IMR-90 (cell line): ENCODE results near the gene CDK14. TPM values are rescaled to one million over a fixed set of nuclear protein-coding genes. Genes with fewer than 3 reads are reported as not detected.

Experiments used
- ATAC-seq: fragments of 200-7000 bp; cut with Tn5 transposase; 2 replicates; pipeline ENCODE4 v1.9.1; 2020; ENCODE audit warnings: low read depth, mild to moderate bottlenecking, moderate library complexity
- BruUV-seq: library from RNA; stranded (reverse); fragments of 400-500 nt; replicated peaks from 2 replicates; lab custom pipeline; 2021; lab: Mats Ljungman, UMichigan
- CTCF ChIA-PET: fragments of 300-600 bp; formaldehyde crosslinking; extraction: SDS; loops from one replicate; lab custom pipeline; 2021; ENCODE audit warnings: antibody characterized with exemption; lab: Yijun Ruan, JAX
- POLR2A ChIA-PET: fragments of 300-600 bp; sonication (Branson Sonifier 250); formaldehyde crosslinking; loops from one replicate; lab custom pipeline; 2022; ENCODE audit warnings: antibody characterized with exemption; ENCODE audit not compliant: unreplicated experiment; lab: Charles Lee
- DNase-seq: peaks from one replicate; pipeline ENCODE4 v3.0.0; 2013
- H2AFZ ChIP-seq: replicated peaks from 2 replicates; pipeline ENCODE3; 2013; ENCODE audit warnings: low read length, mild to moderate bottlenecking; ENCODE audit not compliant: poor library complexity
- H2AK5ac ChIP-seq: 2 replicates; pipeline ENCODE4 v1.6.1; 2013; ENCODE audit warnings: low read depth, low read length, inconsistent platforms
- H2AK9ac ChIP-seq: replicated peaks from 2 replicates; pipeline ENCODE3; 2013; ENCODE audit warnings: mild to moderate bottlenecking, low read depth, low read length, moderate library complexity; ENCODE audit not compliant: poor library complexity
- H2BK120ac ChIP-seq: 2 replicates; pipeline ENCODE4 v1.6.1; 2013; ENCODE audit warnings: low read depth, low read length, inconsistent platforms
- H2BK15ac ChIP-seq: 3 replicates; pipeline ENCODE4 v1.6.1; 2013; ENCODE audit warnings: low read depth, low read length, inconsistent platforms
- H2BK20ac ChIP-seq: 2 replicates; pipeline ENCODE4 v1.6.1; 2013; ENCODE audit warnings: low read depth, mild to moderate bottlenecking, inconsistent platforms, low read length, moderate library complexity
- H2BK5ac ChIP-seq: 2 replicates; pipeline ENCODE4 v1.6.1; 2013; ENCODE audit warnings: mild to moderate bottlenecking, low read depth, low read length, inconsistent platforms; ENCODE audit not compliant: poor library complexity, severe bottlenecking
- H3K14ac ChIP-seq: replicated peaks from 2 replicates; pipeline ENCODE4 v1.6.1; 2013; ENCODE audit warnings: low read depth, low read length, inconsistent platforms
- H3K18ac ChIP-seq: 2 replicates; pipeline ENCODE4 v1.6.1; 2013; ENCODE audit warnings: low read depth, low read length, control low read depth
- H3K23ac ChIP-seq: 2 replicates; pipeline ENCODE4 v1.6.1; 2013; ENCODE audit warnings: low read depth, low read length, inconsistent platforms
- H3K27ac ChIP-seq: 2 replicates; pipeline ENCODE4 v1.5.1; 2013; ENCODE audit warnings: mild to moderate bottlenecking, control low read depth, low read length; ENCODE audit not compliant: insufficient read depth
- H3K27me3 ChIP-seq: 2 replicates; pipeline ENCODE4 v1.6.1; 2013; ENCODE audit warnings: low read length; ENCODE audit not compliant: control insufficient read depth, insufficient read depth
- H3K36me3 ChIP-seq: 2 replicates; pipeline ENCODE4 v1.6.1; 2013; ENCODE audit warnings: low read length, mixed read lengths; ENCODE audit not compliant: control insufficient read depth, insufficient read depth
- H3K4ac ChIP-seq: 2 replicates; pipeline ENCODE4 v1.6.1; 2013; ENCODE audit warnings: low read depth, low read length, inconsistent platforms
- H3K4me1 ChIP-seq: 2 replicates; pipeline ENCODE4 v1.6.1; 2013; ENCODE audit warnings: low read length, mixed read lengths; ENCODE audit not compliant: control insufficient read depth, insufficient read depth
- H3K4me2 ChIP-seq: 2 replicates; pipeline ENCODE4 v1.6.1; 2013; ENCODE audit warnings: low read depth, mild to moderate bottlenecking, control low read depth, low read length, moderate library complexity
- H3K4me3 ChIP-seq: 2 replicates; pipeline ENCODE4 v1.5.1; 2013; ENCODE audit warnings: low read depth, mild to moderate bottlenecking, control low read depth, low read length, moderate library complexity; ENCODE audit not compliant: insufficient read depth
- H3K56ac ChIP-seq: 2 replicates; pipeline ENCODE4 v1.6.1; 2013; ENCODE audit warnings: low read length, inconsistent platforms; ENCODE audit not compliant: insufficient read depth; ENCODE audit errors: extremely low read depth
- H3K79me1 ChIP-seq, 2 experiments: 2 replicates each; pipeline ENCODE4 v1.6.1; 2013; ENCODE audit warnings: low read length in 2 of 2, inconsistent platforms in 1 of 2, low read depth in 1 of 2
- H3K9ac ChIP-seq: 2 replicates; pipeline ENCODE4 v1.6.1; 2013; ENCODE audit warnings: low read depth, low read length, control low read depth
- H3K9me1 ChIP-seq: 2 replicates; pipeline ENCODE4 v1.6.1; 2013; ENCODE audit warnings: low read length, inconsistent platforms; ENCODE audit not compliant: insufficient read depth
- H3K9me3 ChIP-seq: 2 replicates; pipeline ENCODE4 v1.6.1; 2013; ENCODE audit warnings: low read length; ENCODE audit not compliant: control insufficient read depth, insufficient read depth
- H4K20me1 ChIP-seq: 2 replicates; pipeline ENCODE4 v1.6.1; 2013; ENCODE audit warnings: low read length, inconsistent platforms; ENCODE audit not compliant: insufficient read depth
- H4K5ac ChIP-seq: 2 replicates; pipeline ENCODE4 v1.6.1; 2013; ENCODE audit warnings: mild to moderate bottlenecking, low read depth, low read length, control low read depth
- H4K8ac ChIP-seq, 2 experiments: 2 replicates each; pipeline ENCODE4 v1.6.1; 2013; ENCODE audit warnings: low read depth in 2 of 2, low read length in 2 of 2, control low read depth in 1 of 2, inconsistent platforms in 1 of 2
- H4K91ac ChIP-seq: 2 replicates; pipeline ENCODE4 v1.6.1; 2013; ENCODE audit warnings: low read depth, low read length, inconsistent platforms; ENCODE audit not compliant: insufficient read depth
- BHLHE40 ChIP-seq: fragments of 150-350 bp; IDR thresholded peaks from 2 replicates; pipeline ENCODE4 v1.6.1; 2016; ENCODE audit warnings: mild to moderate bottlenecking, low read depth, low read length
- CEBPB ChIP-seq: IDR thresholded peaks from 2 replicates; pipeline ENCODE4 v1.6.1; 2012; ENCODE audit warnings: low read depth, low read length, improper control_type of control experiment
- CHD1 ChIP-seq: IDR thresholded peaks from 2 replicates; pipeline ENCODE4 v1.6.1; 2012; ENCODE audit warnings: low read depth, low read length, improper control_type of control experiment
- MAZ ChIP-seq: IDR thresholded peaks from 2 replicates; pipeline ENCODE4 v1.6.1; 2012; ENCODE audit warnings: low read depth, mild to moderate bottlenecking, low read length, improper control_type of control experiment, moderate library complexity, borderline replicate concordance
- MXI1 ChIP-seq: IDR thresholded peaks from 2 replicates; pipeline ENCODE4 v1.6.1; 2012; ENCODE audit warnings: low read depth, mild to moderate bottlenecking, low read length, moderate library complexity, borderline replicate concordance
- POLR2A ChIP-seq: IDR thresholded peaks from 2 replicates; pipeline ENCODE4 v1.6.1; 2012; ENCODE audit warnings: mild to moderate bottlenecking, low read depth, low read length
- RAD21 ChIP-seq: IDR thresholded peaks from 2 replicates; pipeline ENCODE4 v1.6.1; 2012; ENCODE audit warnings: low read length, improper control_type of control experiment
- SMC3 ChIP-seq: fragments of 150-350 bp; IDR thresholded peaks from 2 replicates; pipeline ENCODE4 v1.6.1; 2016; ENCODE audit warnings: low read depth, mild to moderate bottlenecking, antibody characterized with exemption, low read length, moderate library complexity
- dilution Hi-C: fragments of 300-500 bp; cut with HindIII; formaldehyde crosslinking; loops from one replicate; pipeline ENCODE4 v1.14.3; 2018; ENCODE audit warnings: low sequenced_read_pairs; ENCODE audit not compliant: unreplicated experiment
- in situ Hi-C: fragments of 300-500 bp; cut with MboI; formaldehyde crosslinking; loops from 3 replicates; pipeline ENCODE4 v1.14.3; 2019; ENCODE audit warnings: low sequenced_read_pairs, inconsistent platforms, mixed read lengths
- intact Hi-C: fragments of 100-400 bp; cut with micrococcal nuclease; formaldehyde crosslinking; loops from 2 replicates; pipeline ENCODE4 v1.10.0; 2022
- polyA plus RNA-seq, 3 experiments: library from polyadenylated mRNA; depleted of rRNA; stranded (reverse); fragments of >200 nt; gene quantifications; 2 replicates each; pipeline ENCODE4 v1.2.3, GENCODE V29; 2012; ENCODE audit warnings: low replicate concordance in 1 of 3
- total RNA-seq: library from RNA; depleted of rRNA; stranded (reverse); fragments of >200 nt; gene quantifications from 2 replicates; pipeline ENCODE4 v1.2.3, GENCODE V29; 2012
- TF ChIP-seq, protein P1 (sequence below): conservative IDR thresholded peaks from 2 replicates; pipeline ENCODE4 v1.5.1; 2012; ENCODE audit warnings: mild to moderate bottlenecking, low read depth, low read length, improper control_type of control experiment

CDK14 gene
- total and polyA plus RNA-seq, 2 of the 4 experiments (the other 2 are of a cell fraction): 10.1 to 29.6 TPM

DNA sequence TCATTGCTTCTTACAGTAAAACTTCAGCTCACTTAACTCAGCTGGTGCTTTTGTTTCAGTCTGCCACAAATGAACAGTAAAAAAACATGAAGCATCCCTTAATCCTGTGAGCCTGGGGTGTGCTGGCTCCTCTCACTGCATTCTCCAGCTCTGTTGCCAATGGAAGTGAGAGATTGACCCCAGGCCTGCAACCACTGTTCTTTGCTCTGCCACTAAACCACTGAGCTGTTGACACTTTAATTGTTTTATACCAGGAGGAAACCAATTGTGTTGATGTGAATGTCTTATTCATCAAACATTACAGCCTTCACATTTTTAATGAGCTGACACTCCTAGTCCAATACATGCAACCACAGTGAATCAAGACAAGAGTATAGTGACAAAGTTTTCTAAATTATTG lies 598.7 kb downstream of the CDK14 start:
- in situ Hi-C loops: no loop called here
- dilution Hi-C loops: no loop called here
- no peaks in the 10 kb centered on the region for H3K9me3 ChIP-seq
- H3K4me1 ChIP-seq: peaks cover 4% of the 10 kb centered on the region; the same call in 1 of the 2 replicates
- no TSS peak for BruUV-seq
- intact Hi-C loops: no loop called here
- H3K14ac ChIP-seq: no peak overlapping the region; the same call in 1 of the 2 replicates
- no peak overlapping the region for H2BK5ac ChIP-seq
- H4K20me1 ChIP-seq: no peaks in the 10 kb centered on the region
- H4K8ac ChIP-seq: no peak overlapping the region
- H3K36me3 ChIP-seq: no peaks in the 10 kb centered on the region
- H3K56ac ChIP-seq: no peak overlapping the region
- H3K9me1 ChIP-seq: peaks cover 2% of the 10 kb centered on the region; the same call in 1 of the 2 replicates
- H2BK15ac ChIP-seq: no peak overlapping the region
- no peak overlapping the region for H3K18ac ChIP-seq
- no peak overlapping the region for H3K4me3 ChIP-seq
- DNase-seq: no peak
- ChIA-PET POLR2A (no interaction called here), CTCF (interaction anchor here (1.1 kb wide), 1 partner anchor 8 kb away, joined by 4 read pairs; no protein-coding TSS in a partner anchor)
- no peak overlapping the region for H4K91ac ChIP-seq
- H4K5ac ChIP-seq: no peak overlapping the region
- H3K4ac ChIP-seq: no peak overlapping the region
- H2BK120ac ChIP-seq: no peak overlapping the region; the same call in 1 of the 2 replicates
- H3K27me3 ChIP-seq: no peaks in the 10 kb centered on the region
- no peak overlapping the region for H2AK9ac ChIP-seq
- H2BK20ac ChIP-seq: no peak overlapping the region
- H3K9ac ChIP-seq: no peak overlapping the region
- no peak overlapping the region for H3K4me2 ChIP-seq
- no peak overlapping the region for H2AK5ac ChIP-seq
- no peak for ATAC-seq
- peaks cover 0 to 4% of the 10 kb centered on the region in 2 experiments; a peak in 1 of 4 replicates for H3K79me1 ChIP-seq
- H2AFZ ChIP-seq: no peak overlapping the region
- TF ChIP-seq MAZ (no peak), SMC3 (no peak), CHD1 (no peak), BHLHE40 (no peak), POLR2A (no peak), RAD21 (no peak), CEBPB (no peak), MXI1 (no peak)
- TF ChIP-seq, protein P1, sequence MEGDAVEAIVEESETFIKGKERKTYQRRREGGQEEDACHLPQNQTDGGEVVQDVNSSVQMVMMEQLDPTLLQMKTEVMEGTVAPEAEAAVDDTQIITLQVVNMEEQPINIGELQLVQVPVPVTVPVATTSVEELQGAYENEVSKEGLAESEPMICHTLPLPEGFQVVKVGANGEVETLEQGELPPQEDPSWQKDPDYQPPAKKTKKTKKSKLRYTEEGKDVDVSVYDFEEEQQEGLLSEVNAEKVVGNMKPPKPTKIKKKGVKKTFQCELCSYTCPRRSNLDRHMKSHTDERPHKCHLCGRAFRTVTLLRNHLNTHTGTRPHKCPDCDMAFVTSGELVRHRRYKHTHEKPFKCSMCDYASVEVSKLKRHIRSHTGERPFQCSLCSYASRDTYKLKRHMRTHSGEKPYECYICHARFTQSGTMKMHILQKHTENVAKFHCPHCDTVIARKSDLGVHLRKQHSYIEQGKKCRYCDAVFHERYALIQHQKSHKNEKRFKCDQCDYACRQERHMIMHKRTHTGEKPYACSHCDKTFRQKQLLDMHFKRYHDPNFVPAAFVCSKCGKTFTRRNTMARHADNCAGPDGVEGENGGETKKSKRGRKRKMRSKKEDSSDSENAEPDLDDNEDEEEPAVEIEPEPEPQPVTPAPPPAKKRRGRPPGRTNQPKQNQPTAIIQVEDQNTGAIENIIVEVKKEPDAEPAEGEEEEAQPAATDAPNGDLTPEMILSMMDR: no peak
- no peak overlapping the region for H3K23ac ChIP-seq
- H3K27ac ChIP-seq: no peak overlapping the region
